GM19035 (cell line): ENCODE results near the gene CITED2.
"Not testable (repeated sequence)": the region's sequence is repeated elsewhere in the genome, so short reads cannot be mapped to it uniquely, and the experiment has no call there.

Experiments
- ATAC-seq: cut with Tn5 transposase; IDR thresholded peaks from one replicate; pipeline ENCODE4 v1.9.1; 2021; ENCODE audit not compliant: unreplicated experiment

CITED2 gene

GRCh38 chr6:139367810-139368351 lies 6.6 kb downstream of the CITED2 start:
- no peak for ATAC-seq

GRCh38 chr6:139364982-139365379 lies 9.5 kb downstream of the CITED2 start:
- ATAC-seq: no peak

GRCh38 chr6:139364302-139364981 lies 10.0 kb downstream of the CITED2 start:
- peak; percentile 58 for ATAC-seq

- not testable (repeated sequence) for ATAC-seq
Measured at GRCh38 chr6:139363797-139364196, 10.7 kb downstream of the CITED2 start.

GRCh38 chr6:139363123-139363522 lies 11.3 kb downstream of the CITED2 start:
- ATAC-seq: not testable (repeated sequence)

- ATAC-seq: no peak
Measured at GRCh38 chr6:139361211-139361610, 13.2 kb downstream of the CITED2 start.

- no peak for ATAC-seq
Measured at GRCh38 chr6:139356924-139357323, 17.5 kb downstream of the CITED2 start.

GRCh38 chr6:139355777-139356445 lies 18.5 kb downstream of the CITED2 start:
- ATAC-seq: no peak

- peak; percentile 56 for ATAC-seq
Measured at GRCh38 chr6:139355172-139355571, 19.3 kb downstream of the CITED2 start.

- ATAC-seq: no peak
Measured at GRCh38 chr6:139354189-139354588, 20.3 kb downstream of the CITED2 start.

- no peak for ATAC-seq
Measured at GRCh38 chr6:139349464-139350020, 24.9 kb downstream of the CITED2 start.

GRCh38 chr6:139346392-139346791 lies 28.1 kb downstream of the CITED2 start:
- ATAC-seq: no peak

GRCh38 chr6:139344186-139344963 lies 30.1 kb downstream of the CITED2 start:
- ATAC-seq: no peak

- ATAC-seq: no peak
Measured at GRCh38 chr6:139343052-139343750, 31.2 kb downstream of the CITED2 start.

- no peak for ATAC-seq
Measured at GRCh38 chr6:139341060-139341459, 33.4 kb downstream of the CITED2 start.

- no peak for ATAC-seq
Measured at GRCh38 chr6:139338795-139339194, 35.7 kb downstream of the CITED2 start.

GRCh38 chr6:139337830-139338229 lies 36.6 kb downstream of the CITED2 start:
- ATAC-seq: no peak

- ATAC-seq: no peak
Measured at GRCh38 chr6:139337001-139337400, 37.4 kb downstream of the CITED2 start.

GRCh38 chr6:139336488-139336887 lies 38.0 kb downstream of the CITED2 start:
- ATAC-seq: no peak

GRCh38 chr6:139335447-139336210 lies 38.8 kb downstream of the CITED2 start:
- ATAC-seq: no peak
